Measurements from ENCODE around the gene MRGPRG.
A peak's percentile ranks its signal among the peaks of the same experiment; 100 is the strongest.
"Not testable (repeated sequence)": the region's sequence is repeated elsewhere in the genome, so short reads cannot be mapped to it uniquely, and the experiment has no call there.

Gene MRGPRG, protein sequence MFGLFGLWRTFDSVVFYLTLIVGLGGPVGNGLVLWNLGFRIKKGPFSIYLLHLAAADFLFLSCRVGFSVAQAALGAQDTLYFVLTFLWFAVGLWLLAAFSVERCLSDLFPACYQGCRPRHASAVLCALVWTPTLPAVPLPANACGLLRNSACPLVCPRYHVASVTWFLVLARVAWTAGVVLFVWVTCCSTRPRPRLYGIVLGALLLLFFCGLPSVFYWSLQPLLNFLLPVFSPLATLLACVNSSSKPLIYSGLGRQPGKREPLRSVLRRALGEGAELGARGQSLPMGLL

DNA sequence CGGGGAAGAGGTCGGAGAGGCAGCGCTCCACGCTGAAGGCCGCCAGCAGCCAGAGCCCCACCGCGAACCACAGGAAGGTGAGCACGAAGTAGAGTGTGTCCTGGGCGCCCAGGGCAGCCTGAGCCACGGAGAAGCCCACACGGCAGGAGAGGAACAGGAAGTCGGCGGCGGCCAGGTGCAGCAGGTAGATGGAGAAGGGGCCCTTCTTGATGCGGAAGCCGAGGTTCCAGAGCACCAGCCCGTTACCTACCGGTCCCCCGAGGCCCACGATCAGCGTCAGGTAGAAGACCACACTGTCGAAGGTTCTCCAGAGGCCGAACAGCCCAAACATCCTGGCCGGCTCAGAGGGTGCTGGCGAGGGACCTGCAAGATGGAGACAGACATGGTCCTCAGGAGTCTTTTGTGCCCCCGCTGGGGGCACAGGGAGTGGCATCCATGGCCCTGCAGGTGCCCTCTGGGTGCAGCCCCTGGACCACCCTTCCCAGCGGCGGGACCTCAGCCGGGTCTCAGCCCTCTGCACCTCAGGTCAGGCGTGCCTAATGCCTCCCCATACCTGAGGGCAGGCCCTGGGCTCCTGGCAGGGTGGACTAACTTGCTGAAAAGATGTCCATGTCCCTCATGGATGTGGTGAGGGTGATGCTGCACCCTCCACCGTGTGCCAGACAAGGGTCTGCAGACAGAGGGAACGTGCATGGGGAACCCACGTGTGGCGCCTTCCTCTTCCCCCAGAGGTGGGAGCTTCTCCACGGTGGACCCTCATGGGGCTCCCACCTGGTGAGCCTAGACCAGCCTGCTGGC, at the start of gene MRGPRG:
Gene MRGPRG (minus strand): TSS at position 331 of the 798 bp plus-strand sequence. CDS start 0 bp downstream, at position 331.
- no peak for DNase-seq

DNA sequence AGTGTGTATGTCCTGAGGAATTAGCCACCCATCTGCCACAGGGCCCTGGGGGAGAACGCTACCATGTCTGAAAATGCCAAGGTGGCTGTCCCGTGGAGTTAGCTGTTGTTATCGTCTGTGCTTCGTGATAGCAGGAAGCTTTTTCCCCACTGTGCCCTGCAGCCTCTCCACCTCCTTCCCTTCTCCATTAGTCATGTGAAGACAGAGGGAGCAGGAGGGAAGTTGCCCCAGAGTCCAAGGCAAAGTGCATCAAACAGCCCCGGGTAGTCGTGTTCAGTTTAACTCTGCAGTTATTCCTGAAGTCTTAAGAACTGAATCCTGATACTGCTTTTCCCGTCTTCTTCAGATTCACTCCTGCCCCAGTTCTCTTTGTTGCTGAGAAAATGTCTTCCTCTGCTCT, 43.9 kb upstream of the MRGPRG start:
- not testable (repeated sequence) for DNase-seq

DNA sequence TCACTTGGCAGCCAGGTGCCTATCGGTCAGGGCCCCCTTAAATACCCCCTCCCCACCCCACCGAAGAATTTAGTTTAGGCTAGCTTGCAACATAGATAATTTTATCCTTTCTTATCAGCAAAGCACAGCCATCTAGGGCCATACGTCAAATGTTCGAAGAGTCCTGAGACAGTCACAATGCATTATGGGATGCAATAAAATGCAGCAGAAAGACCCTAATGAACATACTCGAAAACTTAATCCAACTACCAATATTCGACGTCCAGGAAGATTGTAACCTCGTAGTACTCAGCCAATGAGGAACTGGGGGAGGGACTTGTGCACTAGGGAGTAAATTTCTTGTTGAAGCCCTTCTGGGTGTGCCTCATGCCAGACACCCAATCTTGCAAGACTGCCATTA, 43.2 kb upstream of the MRGPRG start:
- DNase-seq, result not testable (repeated sequence)

DNA sequence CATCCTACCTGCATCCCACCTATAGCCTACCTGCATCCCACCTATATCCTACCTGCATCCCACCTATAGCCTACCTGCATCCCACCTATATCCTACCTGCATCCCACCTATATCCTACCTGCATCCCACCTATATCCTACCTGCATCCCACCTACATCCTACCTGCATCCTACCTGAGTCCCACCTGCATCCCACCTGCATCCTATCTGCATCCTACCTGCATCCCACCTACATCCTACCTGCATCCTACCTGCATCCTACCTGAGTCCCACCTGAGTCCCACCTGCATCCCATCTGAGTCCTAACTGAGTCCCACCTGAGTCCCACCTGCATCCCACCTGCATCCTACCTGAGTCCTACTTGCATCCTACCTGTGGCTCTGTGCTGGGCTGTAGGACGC, 38.9 kb upstream of the MRGPRG start:
- not testable (repeated sequence) for DNase-seq

DNA sequence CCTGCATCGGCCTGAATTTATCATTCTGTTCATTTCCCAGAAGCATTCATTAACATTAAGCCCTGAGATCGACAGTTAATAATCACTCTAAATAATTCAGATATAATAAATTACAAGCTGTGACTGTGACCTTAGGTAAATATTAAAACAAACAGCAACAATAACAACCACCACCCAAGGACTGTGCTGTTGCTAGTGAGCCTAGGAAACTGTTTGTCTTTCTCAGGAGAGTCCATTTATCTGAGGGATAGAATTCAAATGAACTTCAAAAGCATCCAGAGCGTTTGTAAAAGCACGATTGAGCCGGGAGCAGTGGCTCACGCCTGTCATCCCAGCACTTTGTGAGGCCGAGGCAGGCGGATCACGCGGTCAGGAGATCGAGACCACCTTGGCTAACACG, 36.6 kb upstream of the MRGPRG start:
- not testable (repeated sequence) for DNase-seq

DNA sequence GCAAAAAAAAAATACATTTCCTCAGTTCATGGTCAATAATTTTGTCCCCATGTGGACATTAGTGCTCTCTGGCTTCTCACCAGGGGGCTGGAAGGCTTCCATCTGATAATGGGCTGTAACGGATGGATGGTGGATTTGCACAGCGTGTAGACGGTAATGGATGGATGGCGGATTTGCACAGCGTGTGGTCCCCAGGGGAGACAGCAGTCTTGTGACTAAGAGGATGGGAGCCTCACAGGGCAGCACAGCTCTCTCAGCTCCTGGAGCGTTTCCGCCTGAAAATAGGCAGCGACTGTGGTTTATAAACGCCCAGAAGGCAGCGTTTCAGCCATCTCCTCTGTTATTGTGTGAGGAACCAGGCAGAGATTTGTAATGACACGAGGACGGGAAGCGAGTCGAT, 36.2 kb upstream of the MRGPRG start:
- DNase-seq, result not testable (repeated sequence)

DNA sequence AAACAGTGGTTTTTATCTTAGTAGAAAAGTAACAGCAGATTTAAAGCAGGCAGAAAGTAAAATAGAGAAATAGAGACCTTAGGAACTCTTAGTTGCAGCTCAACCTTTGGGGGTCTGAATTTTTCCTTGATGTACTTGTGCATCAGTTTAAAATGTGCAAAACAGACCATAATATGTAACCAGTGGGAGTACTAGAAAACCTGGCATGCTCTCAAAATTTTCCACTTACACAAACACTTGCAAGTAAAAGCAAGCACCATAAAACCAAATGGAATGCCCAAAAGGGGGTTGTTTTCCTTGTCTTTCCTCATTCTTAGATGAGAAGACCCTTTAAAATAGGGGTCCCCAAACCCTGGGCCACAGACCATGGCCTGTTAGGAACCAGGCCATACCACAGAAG, 26.5 kb upstream of the MRGPRG start:
- DNase-seq, result no peak

DNA sequence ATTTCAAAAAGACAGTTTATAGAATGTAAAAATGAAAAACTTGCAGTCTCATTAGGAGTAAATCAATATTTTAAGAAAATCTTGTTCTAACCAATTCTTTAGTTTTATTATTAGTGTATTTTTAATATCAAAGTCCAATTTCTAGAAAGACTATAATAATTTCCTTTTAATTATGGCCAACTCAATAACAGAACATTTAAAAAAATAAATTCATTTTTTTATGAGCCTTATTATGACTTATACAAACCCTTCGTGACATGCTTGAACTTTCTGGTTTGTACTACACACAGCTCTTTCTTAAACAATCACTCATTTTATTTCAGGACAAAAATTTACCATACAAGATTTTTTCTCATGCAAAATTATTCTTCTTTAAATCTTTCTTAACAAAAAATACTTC, 25.3 kb upstream of the MRGPRG start:
- no peak for DNase-seq

DNA sequence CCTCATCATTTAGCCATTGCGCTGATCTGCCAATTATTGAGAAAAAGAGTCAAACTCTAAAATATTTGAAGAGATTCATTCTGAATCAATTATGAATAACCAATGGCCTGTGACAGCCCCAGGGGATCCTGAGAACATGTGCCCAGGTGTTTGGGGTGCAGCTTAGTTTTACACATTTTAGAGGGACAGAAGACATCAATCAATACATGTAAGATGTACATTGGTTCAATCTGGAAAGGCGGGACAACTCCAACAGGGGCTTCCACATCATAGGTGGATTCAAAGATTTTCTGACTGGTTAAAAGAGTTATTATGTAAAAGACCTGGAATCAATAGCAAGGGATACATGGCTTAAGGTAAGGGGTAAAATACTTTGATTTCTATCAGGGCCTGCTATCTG, 18.5 kb upstream of the MRGPRG start:
- DNase-seq, result no peak

DNA sequence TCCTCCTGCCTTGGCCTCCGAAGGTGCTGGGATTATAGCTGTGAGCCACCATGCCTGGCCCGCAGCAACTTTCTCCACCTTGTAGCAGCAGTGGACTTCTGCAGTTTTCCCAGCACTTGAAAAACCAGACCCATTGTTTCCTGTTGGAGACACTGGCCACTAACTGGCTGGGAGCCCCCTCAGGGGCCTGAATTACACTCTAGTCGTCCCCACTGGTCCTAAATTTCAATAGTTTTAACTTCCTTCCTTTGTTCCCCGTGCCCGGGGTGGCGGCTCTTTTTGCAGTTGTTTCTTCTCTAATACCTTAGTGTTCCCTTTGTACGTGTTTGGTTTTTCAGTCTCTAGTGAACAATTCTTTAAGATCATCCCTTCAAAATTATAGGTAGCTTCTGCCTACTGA, 16.2 kb upstream of the MRGPRG start:
- no peak for DNase-seq

DNA sequence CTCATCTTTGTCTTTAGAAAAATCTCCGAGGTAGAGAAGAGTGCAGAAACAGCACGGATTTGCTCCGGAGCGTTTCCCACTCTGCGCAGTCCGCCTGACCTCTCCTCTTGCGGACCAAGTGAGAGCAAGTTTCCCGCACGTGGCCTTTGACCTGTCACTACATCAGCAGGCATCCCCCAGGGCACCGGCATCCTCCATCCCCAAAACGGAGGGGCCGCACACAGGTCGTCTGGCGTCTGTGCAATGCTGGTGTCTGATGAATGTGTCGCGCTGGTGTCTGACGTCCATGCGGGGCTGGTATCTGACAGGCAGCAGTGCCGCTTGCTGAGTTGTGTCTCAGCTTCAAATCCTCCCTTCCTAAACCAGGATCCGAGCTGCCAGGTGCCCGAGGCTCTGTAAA, 14.3 kb upstream of the MRGPRG start:
- no peak for DNase-seq

DNA sequence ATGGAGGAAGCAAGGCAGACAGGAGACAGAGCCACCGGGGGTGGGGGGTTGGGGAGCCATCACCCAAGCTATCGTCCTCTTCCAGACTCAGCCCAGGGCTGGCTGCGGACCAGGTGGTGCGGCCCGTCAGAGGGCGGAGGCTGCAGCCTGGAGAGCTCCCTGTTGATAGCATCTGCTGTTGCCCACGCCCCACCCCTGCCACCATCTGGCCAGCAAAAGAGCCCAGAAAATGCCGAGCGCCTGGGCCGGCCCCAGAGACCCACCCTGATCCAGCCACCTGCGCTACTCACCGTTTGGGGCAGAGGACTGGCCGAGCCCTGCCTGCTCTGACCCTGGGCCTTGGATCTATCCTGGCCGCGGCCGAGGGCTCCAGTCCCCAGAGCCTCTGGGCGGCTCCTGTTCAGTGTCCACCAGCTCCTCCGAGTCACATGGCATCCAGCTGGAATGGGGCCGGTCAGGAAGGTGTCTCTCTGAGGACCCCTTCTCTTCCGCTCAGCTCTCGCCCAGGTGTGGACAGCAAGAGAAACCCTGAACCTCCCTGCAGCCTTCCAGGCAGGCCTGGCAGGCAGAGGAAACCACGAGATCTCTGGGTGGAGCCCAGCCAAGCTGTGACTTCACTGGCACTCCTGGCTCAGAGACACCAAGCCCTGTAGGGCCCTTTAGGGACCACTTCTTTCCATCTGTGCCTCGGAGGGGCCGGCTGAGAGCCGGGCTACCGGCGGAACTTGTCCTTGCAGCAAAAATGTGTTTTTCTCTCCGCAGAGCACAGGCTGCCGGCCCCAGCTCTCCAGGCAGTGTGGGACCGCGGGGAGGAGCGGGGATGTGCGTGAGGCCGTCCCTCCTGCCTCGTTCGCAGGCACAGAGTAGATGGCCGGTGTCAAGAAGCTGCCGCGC, 13.5 kb upstream of the MRGPRG start, which contains the start of gene MRGPRE:
Gene MRGPRE (minus strand): TSS at position 567 of the 894 bp plus-strand sequence. CDS start 3,618 bp downstream, outside the sequence.
- peak; percentile 58 for DNase-seq

DNA sequence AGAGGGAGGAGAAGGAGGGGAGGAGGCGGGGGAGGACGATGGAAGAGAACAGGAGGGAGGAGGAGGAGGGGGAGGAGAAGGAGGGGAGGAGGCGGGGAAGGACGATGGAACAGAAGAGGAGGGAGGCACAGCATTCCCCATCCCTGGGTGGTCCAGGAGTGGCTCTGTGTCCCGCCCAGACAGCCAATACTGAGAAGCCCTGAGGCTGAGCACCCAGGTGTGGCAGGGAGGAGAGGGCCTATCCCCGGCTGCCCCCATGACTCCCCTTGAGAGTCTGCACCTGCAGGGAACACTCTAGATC, 12.9 kb upstream of the MRGPRG start:
- no peak for DNase-seq

DNA sequence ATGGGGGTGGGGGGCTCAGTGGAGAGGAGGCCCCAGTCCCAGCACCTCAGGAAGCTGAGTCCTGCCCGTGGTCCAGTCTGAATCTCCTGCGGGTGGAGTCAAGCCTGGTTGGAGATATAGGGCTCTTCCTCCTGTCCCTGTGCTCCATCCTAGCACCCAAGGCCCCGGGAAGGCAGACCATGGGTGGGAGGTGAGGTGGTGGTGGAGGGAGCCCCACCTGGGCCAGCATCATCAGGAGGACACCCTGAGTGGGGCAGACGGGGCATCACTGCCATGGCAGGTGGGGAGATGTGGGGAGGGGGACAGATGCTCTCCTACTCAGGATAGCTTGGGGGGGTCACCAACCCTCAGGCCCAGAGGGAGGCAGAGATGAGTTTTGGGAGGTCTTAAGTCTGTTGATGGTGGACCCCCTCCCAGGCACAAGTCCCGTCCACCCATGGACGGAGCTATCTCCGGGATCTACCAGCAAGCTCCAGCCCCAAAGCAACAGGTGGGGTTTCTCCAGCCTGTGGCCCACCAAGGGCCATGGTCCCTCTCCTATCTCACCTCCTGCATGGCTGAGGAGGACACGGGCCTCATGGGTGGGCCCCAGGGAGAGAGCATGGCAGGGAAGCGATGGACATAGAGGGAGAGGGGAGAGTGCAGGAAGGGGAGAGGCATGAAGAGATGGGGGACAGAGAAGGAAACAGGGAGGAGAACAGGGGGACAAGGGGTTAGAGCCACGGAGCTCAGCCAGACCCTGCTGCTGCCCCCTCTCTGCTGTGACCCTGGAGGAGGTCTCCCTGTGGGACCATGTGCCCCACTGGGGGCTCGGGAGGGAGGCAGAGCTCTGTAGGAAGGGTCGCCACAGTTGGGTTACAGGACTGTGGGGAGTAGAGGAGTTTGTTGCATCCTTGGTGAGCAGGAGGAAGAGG, 12.3 kb upstream of the MRGPRG start:
- no peak for DNase-seq

DNA sequence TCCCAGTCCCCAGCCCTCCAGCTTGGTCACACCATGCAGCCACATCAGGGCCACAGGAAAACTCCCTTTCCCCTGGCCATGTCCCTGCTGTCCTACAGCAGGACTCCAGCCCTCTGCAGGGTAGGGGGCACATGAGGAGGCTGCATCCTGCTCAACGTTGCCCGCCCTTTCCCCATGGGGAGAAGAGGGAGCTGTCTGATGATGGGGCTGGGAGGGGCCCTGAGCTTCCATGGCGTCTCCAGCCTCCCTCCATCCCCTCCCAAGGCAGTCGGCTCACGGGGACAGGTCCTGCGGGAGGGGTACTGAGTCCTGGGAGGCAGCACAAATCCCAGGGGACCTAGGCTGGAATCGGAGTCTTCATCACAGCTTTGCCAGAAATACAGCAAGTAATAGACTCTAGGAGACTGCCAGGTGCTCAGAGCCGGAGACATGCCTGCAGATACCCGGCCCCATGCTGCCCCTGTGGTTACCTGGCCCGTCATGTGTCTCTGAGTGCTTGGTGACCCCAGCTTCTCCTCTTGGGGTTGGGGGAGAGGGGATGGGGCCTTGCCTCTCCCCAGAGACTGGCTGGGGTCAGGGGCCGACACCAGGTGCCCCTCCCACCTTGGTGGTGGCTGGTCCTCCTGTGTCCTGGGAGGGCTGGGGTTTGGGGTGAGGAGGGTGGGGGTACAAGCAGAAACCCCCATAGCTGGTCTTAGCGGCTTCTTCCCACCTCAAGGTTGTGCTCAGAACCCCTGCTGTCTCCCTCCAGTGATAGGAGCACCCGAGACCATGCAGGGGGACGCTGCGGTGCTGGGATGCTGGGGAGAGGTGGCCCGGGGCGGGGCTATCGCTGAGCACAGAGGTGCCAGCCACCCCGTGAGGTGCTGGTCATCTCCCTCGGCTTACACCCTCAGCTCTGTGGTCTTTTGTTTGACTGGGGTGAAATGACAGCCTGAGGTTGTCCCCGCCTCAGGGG, 11.3 kb upstream of the MRGPRG start:
- no peak for DNase-seq

DNA sequence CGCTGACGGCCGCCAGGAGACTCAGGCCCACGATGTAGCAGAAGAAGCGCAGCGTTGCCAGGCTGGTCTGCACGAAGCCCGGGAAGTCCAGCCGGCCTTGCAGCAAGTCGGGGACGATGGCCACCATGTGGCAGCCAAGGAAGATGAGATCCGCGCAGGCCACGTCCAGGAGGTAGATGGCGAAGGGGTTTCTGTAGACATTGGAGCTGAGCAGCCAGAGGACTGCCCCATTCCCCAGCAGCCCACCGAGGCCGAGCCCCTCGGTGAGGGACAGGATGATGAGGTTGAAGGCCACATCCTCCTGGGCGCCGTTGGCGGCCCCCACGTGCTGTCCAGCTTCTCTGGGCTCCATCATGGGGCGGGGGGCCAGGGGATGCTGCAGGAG, 9.8 kb upstream of the MRGPRG start:
- no peak for DNase-seq

DNA sequence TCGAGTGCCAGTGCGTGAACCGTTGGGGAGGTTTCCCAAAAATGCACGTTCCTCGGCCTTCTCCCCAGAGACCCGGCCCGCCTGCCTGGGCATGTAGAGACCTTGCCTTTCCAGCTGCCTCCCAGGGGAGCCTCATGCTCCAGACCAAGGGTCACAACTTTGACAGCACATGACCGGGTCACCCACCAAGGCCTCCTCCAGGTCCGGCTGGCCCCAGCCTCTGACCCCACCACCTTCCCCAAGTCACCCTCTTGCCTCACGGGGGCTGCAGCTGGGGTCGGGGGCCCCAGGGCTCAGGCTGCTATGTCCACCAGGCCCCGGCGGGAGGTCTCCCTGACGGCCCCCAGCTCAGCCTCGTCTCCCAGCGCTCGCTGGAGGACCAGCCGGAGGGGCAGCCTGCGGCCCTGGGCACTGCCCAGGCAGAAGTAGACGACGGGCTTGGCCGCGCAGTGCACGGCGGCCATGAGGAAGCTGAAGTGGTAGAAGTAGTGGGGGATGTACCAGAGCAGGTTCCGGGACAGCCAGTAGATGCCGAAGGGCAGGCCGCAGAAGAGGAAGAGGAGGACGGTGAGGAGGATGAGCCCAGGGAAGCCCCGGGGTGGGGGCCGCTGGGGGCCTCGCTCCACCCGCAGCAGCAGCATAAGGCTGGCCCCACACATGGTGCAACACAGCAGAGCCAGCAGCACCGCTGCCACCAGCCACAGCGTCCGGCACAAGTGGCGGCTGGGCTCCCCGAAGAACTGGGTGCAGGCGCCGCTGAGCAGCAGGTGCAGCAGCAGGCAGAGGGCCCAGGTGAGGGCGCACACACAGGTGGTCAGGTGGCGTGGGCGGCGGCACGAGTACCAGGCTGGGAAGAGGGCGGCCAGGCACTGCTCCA, 9.2 kb upstream of the MRGPRG start:
- DNase-seq, result no peak

DNA sequence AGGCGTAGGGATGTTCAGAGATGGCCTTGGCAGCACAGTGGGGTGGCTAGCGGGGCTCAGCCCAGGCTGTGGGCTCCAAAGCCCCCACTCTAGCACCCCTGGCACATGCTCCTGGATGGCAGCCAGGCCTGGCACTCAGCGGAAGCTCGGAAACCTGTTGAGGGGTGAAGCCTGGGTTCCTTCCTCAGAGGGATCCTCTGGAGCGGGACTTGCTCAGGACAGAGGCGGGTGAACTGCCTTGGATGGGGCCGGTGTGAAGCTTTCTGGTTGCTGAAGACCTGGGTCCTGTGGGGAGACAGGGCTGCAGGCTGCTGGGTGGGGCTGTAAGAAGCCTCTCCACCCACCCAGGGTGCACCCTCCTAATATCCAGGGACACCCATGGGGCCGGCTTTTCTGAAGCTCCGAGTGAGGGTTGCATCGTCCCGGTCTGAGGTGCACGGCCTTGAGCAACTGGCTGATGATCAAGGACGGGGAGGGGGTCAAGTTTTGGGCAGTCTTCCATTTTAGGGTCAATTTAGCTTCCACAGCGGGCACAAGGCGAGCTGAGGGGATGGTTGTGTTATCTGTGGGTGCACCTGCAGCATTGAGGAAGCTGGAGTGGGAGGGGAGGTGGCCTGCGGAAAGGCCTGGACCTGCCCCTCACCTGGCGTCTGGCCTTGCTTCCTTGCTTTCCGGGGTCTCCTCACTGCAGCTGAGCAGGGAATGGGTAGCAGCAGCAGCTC, 8.4 kb upstream of the MRGPRG start:
- no peak for DNase-seq
